Ascending aorta (tissue), 2 donors: Measurements from ENCODE around the gene UBA52. TPM values are rescaled to one million over a fixed set of nuclear protein-coding genes. Genes with fewer than 3 reads are reported as not detected.
A peak's percentile ranks its signal among the peaks of the same experiment; 100 is the strongest.

ENCODE experiments used
- DNase-seq, 2 donors: peaks; one replicate each; pipeline ENCODE4 v3.0.0-alpha.2; 2019; ENCODE audit warnings: low spot score in 2 of 2
- H3K27ac ChIP-seq, 2 donors: fragments of 200-600 bp; sonication (generic); one replicate each; pipeline ENCODE4 v1.5.1; 2016 to 2017; ENCODE audit warnings: mild to moderate bottlenecking in 1 of 2
- H3K27me3 ChIP-seq: fragments of 200-600 bp; sonication (generic); one replicate; pipeline ENCODE4 v1.5.1; 2017
- H3K36me3 ChIP-seq, 2 donors: fragments of 200-600 bp; sonication (generic); one replicate each; pipeline ENCODE4 v1.5.1; 2016
- H3K4me1 ChIP-seq, 2 donors: fragments of 200-600 bp; sonication (generic); one replicate each; pipeline ENCODE4 v1.5.1; 2016 to 2017; ENCODE audit warnings: mild to moderate bottlenecking in 1 of 2
- H3K4me3 ChIP-seq, 2 donors: fragments of 200-600 bp; sonication (generic); one replicate each; pipeline ENCODE4 v1.5.1; 2016 to 2017; ENCODE audit warnings: mild to moderate bottlenecking in 1 of 2
- H3K9me3 ChIP-seq, 2 donors: fragments of 200-600 bp; sonication (generic); one replicate each; pipeline ENCODE4 v1.5.1; 2016
- CTCF ChIP-seq, 3 experiments: fragments of 200-600 bp in 2 of 3; fragments of 450-650 bp in 1 of 3; sonication (generic) in 2 of 3; IDR thresholded peaks; one replicate each; pipeline ENCODE4 v1.5.1; 2016 to 2019; ENCODE audit warnings: antibody characterized with exemption in 3 of 3, mild to moderate bottlenecking in 1 of 3, moderate library complexity in 1 of 3
- intact Hi-C: fragments of 100-400 bp; cut with DNase I; formaldehyde crosslinking; loops from one replicate; pipeline ENCODE4 v1.15.1; 2023
- total RNA-seq: library from RNA; depleted of rRNA; stranded (reverse); fragments of >200 nt; gene quantifications from one replicate; pipeline ENCODE4 v1.1.0, GENCODE V29; 2016

The UBA52 gene
- total RNA-seq, 1 donor from 2014 or later = 554 TPM

- Histone ChIP-seq H3K36me3 (peaks cover 31 to 40% of the 10 kb centered on the region in 2 donors), H3K9me3 (no peaks in the 10 kb centered on the region), H3K4me3 (peak overlapping the region; percentile 70 to 85), H3K27me3 (no peaks in the 10 kb centered on the region), H3K27ac (peak overlapping the region; percentile 87 to 88), H3K4me1 (peaks cover 4 to 10% of the 10 kb centered on the region in 2 donors)
- no peak for DNase-seq
- intact Hi-C loops = loop anchor here (2.0 kb wide), 1 partner anchor 15 kb away; the partner anchor contains the start of gene KXD1
- no peak for TF ChIP-seq CTCF (IDR thresholded peaks at IDR 0.05)
Measured at GRCh38 chr19:18541992-18542940, 29.4 kb upstream of the UBA52 start.

- Histone ChIP-seq H3K27me3 (no peaks in the 10 kb centered on the region), H3K4me3 (peak within 1 kb of the TSS; percentile 70 to 85), H3K27ac (peak within 1 kb of the TSS; percentile 87 to 88), H3K4me1 (peaks cover 4 to 10% of the 10 kb centered on the region in 2 donors), H3K36me3 (peaks cover 23 to 31% of the 10 kb centered on the region in 2 donors), H3K9me3 (no peaks in the 10 kb centered on the region)
- intact Hi-C loops = loop anchor here (1.0 to 2.0 kb wide), 3 partner anchors 14 to 28 kb away; partner anchors contain the start of genes ELL, KXD1 and UBA52
- no peak for TF ChIP-seq CTCF (IDR thresholded peaks at IDR 0.05)
- peak; percentile 70 to 96 for DNase-seq
Measured at GRCh38 chr19:18542941-18543813, 28.5 kb upstream of the UBA52 start, which contains the start of gene FKBP8. Gene FKBP8 (minus strand): TSS chr19:18543573. CDS start chr19:18541970, 1,603 bp downstream.

GRCh38 chr19:18543814-18544475 is 27.7 kb upstream of the UBA52 start:
- Histone ChIP-seq H3K4me3 (peak overlapping the region; percentile 70 to 85), H3K4me1 (peaks cover 4 to 10% of the 10 kb centered on the region in 2 donors), H3K9me3 (no peaks in the 10 kb centered on the region), H3K27me3 (no peaks in the 10 kb centered on the region), H3K27ac (peak overlapping the region; percentile 87 to 88), H3K36me3 (peaks cover 18 to 25% of the 10 kb centered on the region in 2 donors)
- no peak for TF ChIP-seq CTCF (IDR thresholded peaks at IDR 0.05)
- peak; percentile 26 to 81 for DNase-seq
- intact Hi-C loops = loop anchor here (1.0 to 2.0 kb wide), 3 partner anchors 13 to 27 kb away; partner anchors contain the start of genes ELL, KXD1 and UBA52

GRCh38 chr19:18551631-18552030 is 20.0 kb upstream of the UBA52 start:
- no peak for TF ChIP-seq CTCF (IDR thresholded peaks at IDR 0.05)
- intact Hi-C loops = no loop called here

More at GRCh38 chr19:18551631-18552030, 20.0 kb upstream of the UBA52 start:
- H3K9me3 ChIP-seq = no peaks in the 10 kb centered on the region
- no peaks in the 10 kb centered on the region for H3K4me1 ChIP-seq
- no peaks in the 10 kb centered on the region for H3K36me3 ChIP-seq
- no peaks in the 10 kb centered on the region for H3K27me3 ChIP-seq
- no peak overlapping the region for H3K27ac ChIP-seq
- DNase-seq = no peak
- H3K4me3 ChIP-seq = no peak overlapping the region
